GM12801 (cell line): ENCODE results near the gene CD2AP.

Experiments used
- CTCF ChIP-seq: IDR thresholded peaks from one replicate; pipeline ENCODE4 v1.5.1; 2011; ENCODE audit warnings: control low read depth; ENCODE audit not compliant: insufficient read length; ENCODE audit errors: extremely low read depth

The CD2AP gene

DNA sequence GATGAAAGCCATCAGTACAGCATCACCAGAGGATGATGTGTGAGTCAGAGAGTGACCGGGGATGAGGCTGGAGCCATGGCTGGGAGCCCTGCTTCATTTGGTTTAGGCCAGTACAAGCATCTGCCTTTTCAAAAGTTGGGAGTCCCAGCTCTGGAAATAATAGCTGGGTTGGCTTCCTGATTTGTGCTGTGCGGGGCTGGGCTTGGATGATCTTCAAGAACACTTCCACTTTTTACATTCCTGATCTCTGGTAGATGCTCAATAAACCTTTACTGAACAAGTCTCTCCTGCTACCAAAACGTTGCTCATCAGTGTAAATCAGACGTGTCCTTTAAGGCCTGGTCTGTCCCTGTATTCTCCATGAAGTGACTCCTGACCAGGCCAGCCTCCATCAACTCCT is 176.7 kb downstream of the CD2AP start:
- TF ChIP-seq CTCF: no peak

GRCh38 chr6:47655719-47656595 is 178.4 kb downstream of the CD2AP start:
- no peak for TF ChIP-seq CTCF

DNA sequence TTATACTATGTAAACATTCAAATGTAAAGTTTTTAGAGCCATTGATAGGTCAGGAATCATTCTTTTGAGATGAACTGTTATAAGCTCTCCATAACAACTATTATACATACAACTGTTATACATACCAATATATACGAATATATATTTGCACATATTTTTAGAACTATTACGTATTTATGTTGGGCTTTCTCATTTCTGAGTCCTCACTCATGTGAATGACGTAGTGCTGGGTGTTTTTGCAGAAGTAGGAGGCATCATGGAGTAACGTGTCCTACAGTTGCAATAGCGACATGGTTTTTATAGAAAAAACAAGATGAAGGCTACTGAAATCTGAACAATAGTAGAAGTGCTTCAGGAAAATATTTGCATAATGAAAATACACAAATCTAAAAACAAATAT is 184.4 kb downstream of the CD2AP start:
- TF ChIP-seq CTCF: no peak

DNA sequence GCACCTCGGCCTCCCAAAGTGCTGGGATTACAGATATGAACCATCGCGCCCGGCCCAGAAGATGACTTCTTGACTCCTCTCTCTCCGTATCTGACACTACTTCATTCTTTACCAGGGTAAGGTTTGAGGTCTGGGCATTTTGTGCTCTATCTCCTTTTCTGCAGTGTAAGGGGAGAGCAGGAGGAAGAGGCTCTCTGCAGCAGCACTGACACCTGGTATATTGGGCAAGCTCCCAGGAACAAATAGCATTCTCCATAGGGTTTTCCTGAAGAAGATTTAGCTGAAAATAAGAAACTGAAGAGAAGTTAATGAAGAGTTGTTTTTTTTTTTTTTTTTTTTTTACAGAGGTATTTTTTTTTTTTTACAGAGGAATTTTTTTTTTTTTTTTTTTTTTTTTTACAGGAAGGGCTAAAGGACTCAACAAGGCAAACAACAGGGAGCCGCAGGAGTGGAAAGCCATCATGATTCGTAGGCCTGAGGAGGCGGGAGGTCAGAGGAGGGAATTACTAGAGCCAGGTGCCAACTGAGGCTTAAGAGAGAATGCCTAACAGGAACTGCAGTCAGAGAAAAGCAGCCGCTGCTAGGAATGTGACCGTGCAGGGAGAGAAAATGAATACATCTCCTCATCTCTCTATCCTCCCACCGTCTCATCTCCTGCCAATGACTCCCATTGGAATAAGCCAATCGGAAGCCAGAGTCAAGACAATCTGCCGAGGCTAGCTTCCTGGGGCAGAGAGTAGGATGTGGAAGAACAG is 186.1 kb downstream of the CD2AP start:
- TF ChIP-seq CTCF: no peak

DNA sequence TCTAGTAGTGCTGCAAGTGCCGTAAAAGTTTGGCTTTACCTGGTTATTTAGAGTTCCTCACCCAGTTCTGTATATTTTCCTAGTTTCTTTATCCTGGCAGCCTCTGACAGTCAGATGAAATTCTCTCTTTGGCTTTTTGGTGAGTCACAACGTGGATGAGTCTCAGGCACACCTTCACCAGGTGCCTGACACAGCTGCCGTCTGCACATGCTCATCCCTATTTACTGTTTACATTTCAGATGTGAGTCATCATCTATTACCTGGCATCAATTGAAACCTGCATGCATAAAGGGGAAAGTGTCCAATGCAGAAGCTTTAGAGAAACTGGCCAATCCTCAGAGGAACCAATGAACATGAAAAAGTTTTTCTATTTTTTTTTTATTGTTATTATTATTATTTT is 187.5 kb downstream of the CD2AP start:
- no peak for TF ChIP-seq CTCF

- no peak for TF ChIP-seq CTCF
These were observed 192.3 kb downstream of the CD2AP start for GRCh38 chr6:47669684-47670513.

DNA sequence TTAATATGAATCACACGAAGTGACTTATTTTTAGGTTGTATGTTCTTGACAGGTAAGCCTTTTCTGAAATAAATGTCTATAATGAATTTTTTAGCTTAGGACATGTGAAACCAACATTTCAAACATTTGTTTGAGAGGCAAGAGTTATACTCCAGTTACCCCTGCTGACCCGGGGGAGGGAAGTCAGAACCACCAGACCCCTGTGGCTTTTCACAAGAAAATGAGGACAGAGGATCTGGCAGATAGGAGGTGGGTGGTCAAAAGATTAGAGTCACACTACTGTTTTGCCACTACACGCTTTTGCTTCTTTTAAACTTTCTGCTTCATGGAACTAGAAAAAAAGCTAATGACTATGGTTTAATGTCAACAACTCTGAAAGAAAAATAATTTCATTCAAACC is 193.3 kb downstream of the CD2AP start:
- no peak for TF ChIP-seq CTCF
